NCI-H146 (cell line): ENCODE results near the gene C10orf105.

Source experiments
- DNase-seq: peaks from one replicate; lab custom pipeline; 2025; lab: John Stamatoyannopoulos, UW

The C10orf105 gene

DNA sequence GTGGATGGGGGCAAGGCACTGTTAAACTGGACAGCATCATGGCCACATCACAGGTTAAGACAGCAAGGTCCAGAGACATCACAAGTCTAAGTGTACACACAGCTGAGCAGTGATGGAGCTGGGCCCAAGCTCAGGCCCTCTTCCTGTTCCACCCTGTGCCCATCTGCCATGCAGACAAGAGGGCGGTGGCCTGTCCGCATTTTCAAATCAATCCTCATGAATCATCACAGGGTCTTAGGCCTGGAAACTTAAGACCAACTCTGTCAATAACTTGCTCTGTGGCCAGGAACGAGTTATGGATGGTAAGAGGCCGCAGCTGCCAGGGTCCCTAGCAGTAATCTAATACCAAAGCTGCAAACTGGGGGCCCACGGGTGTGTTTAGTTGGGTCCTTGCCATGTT, 3.2 kb downstream of the C10orf105 start:
- no peak for DNase-seq

DNA sequence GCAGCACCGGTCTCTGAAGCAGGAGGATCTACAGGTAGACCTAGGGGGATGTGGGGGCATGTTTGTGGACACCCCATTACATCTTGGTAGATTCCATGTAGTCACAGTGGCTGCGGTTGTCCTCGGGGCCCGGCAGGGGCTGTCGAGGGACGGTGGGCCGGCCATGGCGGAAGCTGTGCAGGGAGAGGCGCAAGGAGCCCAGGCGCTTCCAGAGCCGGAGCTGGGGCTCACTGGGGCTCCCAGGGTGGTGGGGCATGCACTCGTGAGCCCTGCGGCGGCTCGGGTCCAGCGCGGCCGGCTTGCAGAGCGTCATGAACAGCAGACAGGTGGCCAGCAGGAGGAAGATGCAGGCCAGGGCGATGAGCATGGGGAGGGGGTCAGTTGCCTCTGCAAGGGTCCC, 3.7 kb downstream of the C10orf105 start:
- no peak for DNase-seq

DNA sequence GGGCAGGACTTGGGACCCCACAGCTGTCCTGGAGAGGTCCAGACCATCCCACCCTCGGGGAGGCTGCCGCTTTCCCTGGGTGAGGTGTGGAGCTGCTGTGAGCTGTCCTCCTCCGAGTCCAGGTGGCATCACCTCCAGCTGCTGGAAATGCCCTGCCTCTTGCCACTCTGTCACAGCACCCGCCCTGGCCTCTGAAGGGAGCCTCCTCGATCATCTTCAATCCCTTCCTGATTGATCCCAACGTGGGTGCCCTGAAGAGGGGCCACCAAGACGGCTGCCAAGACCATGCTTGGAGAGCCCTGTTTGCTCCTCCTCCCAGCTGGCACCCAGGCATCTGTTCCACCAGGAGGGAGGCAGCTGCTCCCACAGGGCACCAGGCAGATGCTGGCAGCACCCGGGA, 4.6 kb downstream of the C10orf105 start:
- DNase-seq, result no peak

DNA sequence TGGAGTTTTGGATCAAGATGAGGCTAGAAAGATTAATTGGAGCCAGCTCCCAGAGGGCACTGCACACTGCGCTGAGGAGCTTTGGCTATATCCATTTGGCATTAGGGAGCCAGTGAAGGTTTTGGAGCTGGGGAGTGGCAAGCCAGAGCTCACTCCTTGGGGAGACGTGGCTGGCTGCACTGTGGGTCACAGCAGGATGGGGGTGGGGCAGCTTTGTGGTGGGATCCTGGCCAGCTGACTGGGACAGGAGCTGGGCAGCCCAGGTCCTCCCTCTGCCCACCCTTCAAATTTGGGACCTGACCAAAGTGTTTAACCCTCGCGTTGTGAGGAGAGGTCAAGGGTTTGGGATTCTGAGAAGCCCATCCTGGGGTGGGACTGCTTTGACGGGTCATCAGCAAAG, 5.0 kb downstream of the C10orf105 start:
- DNase-seq, result no peak

GRCh38 chr10:71714031-71714410, 5.6 kb downstream of the C10orf105 start:
- no peak for DNase-seq

DNA sequence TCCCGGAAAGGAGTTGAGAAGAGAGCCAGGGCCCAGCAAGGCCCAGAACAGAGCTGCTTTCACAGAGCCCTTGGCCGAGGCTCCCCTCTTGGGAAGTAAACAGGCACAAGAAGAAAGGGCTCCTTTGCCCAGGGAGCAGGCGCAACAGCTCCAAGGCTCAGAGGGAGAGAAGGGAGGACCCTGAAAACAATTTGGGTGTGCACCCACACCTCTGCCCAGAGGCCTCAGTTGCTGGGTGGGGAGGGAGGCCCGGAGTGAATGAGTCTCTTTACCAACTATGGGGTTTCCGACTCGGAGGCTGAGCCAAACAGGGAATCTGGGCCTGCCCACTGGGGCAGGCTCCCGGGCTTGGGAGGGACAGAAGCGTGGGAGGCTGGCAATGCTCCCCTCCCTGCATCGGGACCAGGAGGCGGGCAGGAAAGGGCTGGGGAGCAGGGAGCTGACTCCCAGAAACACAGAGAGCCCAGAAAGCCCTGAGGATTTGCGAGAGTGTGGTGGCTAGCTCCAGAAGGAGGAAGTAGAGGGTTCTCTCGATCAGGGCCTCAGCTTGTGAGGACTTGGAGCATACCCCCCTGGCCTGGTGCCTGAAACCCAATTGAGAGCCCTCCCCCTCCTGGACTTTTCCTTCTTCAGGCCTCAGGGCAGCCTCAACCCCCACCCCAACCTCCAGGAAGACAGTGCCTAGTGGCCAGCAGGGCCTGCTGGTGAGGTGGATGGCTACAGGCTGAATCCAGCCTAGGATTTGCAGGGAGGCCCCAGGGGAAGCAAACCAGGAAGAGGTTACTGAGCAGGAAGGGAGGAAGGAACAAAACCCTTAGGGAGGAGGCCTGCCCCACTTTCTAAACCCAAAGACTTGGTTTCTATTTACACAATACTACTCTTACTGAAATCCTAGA, 6.2 kb downstream of the C10orf105 start:
- DNase-seq, result no peak

DNA sequence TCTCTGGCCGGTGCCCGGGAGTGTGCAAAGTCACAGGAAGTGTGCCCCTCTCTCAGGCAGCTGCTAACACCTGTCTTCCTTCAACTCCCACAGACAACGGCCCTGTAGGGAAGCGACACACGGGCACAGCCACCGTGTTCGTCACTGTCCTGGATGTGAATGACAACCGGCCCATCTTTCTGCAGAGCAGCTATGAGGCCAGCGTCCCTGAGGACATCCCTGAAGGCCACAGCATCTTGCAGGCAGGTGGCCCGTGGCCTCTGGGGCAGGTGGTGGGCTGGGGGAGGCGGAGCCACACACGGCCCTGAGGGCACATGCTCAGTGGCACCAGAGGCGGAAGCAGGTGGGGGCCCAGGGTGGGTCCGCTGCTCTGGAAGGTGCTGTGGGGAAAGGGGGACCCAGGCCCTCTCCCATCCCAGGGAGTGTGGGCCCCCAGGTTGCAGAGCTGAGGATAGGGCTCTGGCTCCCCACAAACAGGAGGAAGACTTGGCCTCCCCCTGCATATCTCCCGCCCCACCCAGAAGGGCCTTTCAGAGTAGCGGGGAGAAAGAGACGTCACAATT, 6.9 kb downstream of the C10orf105 start:
- DNase-seq, result peak; percentile 20

DNA sequence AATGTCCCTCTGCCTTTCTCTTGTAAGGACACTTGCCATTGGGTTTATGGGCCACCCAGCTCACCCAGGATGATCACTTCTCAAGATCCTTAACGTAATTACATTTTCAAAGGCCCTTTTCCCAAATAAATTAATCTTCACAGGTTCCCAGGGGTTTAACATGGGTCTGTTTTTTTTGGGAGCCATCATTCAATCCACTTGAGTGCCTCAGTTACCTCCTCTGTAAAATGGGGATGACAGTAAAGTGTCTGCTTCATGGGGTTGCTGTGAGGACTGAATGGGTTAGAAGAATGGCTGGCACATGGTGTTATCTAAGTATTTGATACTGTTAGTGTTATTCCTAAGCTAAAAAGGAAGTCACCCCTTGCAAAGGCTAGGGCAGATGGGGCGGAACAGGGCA, 7.4 kb downstream of the C10orf105 start:
- no peak for DNase-seq

DNA sequence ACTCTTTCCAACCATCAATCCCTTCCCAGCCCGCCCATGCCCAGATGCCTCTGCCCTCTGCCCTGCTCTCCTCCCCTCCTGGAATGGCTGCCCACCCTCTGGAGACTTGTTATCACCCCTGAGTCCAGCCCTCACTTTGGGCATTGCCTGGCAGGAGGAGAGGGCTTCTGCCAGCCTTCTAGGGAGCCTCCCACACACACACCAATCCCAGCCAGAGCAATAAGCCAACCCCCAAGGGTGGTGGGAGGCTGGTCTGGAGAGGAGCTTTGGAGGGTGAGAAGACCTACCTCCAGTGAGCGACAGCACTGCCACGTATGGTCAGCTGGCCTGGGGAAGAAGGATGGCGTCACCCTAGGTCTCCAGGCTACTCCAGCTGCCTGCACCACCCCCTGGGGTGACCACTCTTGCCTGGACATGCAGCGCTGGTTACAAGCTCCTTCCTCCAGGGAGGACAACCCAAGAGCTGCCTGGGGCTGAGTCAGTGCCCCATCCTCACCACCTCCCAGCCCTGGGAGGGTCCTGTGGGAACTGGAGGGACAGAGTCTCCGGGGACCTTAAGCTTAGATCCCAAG, 8.4 kb downstream of the C10orf105 start:
- peak; percentile 96 for DNase-seq

DNA sequence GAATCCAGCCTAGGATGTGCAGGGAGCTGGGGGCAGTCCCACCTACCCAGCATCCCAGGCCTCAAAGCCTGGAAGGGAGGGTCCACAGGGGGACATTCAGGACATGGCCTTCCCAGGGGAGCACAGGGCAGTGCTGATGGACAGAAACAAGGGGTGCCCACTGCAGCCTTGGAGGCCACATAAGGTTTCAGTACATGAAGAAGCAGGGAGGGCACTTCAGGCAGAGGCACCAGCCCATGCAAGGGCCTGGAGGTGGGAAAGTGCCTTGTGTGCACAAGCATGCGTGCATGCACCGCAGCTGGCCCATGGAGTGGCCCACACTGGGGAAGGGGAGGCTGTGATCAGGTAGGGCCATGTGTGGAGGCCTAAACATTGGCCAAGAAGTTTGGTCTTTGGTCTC, 9.1 kb downstream of the C10orf105 start:
- no peak for DNase-seq

DNA sequence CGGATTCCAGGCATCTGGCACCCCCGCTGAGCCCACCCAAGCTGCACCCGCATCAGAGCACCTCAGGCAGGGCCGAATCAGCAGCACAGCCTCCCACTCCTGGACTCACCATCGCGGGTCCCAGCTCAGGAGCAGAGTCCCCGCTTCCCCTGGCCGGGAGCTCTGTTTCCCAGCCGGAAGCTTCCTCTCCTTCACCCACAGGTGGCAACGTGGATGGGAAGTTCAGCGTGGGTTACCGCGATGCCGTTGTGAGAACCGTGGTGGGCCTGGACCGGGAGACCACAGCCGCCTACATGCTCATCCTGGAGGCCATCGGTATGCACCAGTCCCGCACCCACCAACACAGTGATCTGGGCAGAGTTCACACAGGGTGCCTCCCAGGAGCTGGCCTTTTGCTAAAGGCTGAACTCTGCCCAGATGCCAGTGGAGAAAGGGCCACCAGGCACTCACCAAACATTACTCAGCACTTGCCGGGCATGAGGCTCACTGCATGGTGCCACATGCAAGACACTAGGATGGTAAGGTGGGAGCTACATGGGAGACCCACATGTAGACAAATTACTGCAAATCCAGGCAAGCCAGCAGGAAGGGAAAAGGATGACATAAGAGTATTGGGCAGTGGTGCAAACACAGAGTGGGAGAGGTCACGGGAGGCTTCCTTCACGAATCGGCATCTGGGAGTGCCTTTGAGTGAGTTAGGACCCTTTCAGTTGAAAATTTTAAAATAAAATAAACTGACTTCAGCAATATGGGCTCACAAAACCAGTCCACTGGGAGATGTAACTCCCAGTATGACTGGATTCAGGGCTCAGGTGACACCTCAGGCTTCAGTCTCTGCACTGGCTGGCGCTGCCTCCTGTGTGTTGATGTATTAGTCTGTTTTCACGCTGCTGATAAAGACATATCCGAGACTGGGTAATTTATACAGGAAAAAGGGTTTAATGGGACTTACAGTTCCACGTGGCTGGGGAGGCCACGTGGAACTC, 10.4 kb downstream of the C10orf105 start:
- no peak for DNase-seq

DNA sequence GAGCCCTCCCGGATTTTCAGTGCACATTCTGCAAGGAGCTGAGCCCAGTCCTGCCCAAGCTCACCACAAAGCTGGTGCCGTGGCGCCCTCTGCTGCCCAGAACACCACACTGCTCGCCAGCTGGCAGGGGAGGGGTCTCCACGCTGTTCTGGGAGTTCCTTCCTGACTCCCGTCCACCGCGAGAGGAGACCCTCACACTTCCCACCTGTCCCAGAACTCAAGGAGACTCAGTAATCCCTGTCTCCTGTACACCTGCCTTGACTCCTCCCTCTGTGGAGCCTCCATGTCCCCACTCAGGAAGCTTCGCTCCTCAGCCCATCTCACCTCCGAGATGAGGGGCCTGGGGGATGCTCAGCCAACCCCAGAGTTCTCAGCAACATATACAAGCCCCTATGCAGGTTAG, 11.3 kb downstream of the C10orf105 start:
- peak; percentile 29 for DNase-seq

GRCh38 chr10:71707240-71707789, 12.3 kb downstream of the C10orf105 start:
- no peak for DNase-seq

- DNase-seq, result peak; percentile 22
Measured at GRCh38 chr10:71706216-71707121, 13.1 kb downstream of the C10orf105 start.

- no peak for DNase-seq
Measured at GRCh38 chr10:71705582-71705981, 14.0 kb downstream of the C10orf105 start.

- DNase-seq, result no peak
Measured at GRCh38 chr10:71704816-71705215, 14.8 kb downstream of the C10orf105 start.

- DNase-seq, result no peak
Measured at GRCh38 chr10:71703577-71703976, 16.0 kb downstream of the C10orf105 start.

DNA sequence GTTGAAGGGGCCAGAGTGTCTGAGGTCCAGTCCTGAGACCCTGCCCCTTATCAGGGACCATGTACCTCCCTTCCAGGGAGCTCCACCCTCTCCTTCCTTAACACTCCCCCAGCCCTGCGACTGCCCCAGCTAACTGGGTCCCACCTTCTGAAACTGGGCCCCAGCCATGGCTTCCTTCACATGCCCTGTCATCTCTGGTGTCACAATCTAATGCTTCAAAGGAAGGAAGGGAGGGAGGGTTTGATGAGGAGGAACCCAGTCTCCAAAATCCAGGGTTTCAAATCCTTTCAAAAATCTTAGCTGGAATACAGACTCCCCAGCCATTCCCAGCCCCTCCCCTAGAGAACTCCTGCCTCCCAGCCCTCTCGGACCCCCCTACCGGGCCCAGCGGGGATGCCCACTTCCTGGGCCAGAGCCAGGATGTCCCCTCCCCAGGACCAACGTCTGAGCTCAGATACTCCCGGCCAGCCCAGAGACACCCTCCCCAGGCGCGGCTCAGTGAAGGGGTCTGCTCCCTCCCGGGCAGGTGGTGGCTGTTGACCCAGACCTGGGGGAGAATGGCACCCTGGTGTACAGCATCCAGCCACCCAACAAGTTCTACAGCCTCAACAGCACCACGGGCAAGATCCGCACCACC, 18.0 kb downstream of the C10orf105 start:
- DNase-seq, result no peak

DNA sequence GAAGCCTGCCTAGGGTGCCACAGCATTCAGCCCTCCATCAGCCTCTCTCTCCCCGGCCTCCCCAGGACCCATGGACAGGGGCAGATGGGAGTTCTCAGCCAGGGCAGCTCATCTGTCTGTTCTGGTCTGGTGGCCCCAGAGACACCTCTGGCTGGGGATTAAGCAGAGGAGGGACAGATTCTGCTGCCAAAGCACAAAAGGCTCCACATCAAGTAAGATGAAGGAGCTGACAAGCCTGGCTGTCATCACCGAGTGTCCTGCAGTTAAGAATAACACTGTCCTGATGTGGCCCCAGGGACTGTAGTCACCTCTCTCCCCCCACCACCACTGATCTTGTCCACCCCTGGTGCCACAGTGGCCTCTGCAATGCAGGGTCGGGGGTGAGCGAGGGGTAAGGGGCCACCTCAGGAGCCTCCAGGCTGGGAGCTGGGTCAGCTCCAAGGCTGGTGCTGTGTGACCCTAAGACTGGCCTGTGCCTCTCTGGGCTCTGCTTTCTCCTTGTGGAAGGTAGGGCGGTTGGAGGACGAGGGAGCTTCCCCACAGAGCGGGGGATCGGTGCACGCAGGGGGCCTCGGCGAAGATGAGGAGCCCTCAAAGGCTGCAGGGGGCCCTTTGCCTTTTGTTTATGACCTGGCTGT, 18.7 kb downstream of the C10orf105 start:
- DNase-seq, result no peak

DNA sequence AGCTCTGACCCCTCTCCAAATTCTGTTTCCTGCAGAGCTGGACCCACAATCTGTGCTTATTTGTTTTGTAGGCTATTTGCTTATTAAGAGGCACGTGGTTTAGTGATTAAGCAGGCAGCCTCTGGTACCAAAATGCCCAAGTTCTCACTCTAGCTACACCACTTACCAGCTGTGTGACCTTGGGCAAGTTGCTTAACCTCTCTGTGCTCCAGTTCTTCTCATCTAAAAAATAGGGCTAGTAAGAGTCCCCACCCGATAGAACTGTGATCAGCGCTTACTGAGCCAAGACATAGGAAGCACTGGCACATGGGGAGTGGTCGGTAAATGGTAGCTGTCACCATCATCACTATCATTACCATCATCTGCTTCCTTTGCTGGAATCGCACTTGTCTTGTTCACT, 20.8 kb downstream of the C10orf105 start:
- no peak for DNase-seq
